GM21576 (cell line): ENCODE data around the gene PRUNE1.

Experiments used
- ATAC-seq: cut with Tn5 transposase; IDR thresholded peaks from one replicate; pipeline ENCODE4 v1.9.1; 2021; ENCODE audit warnings: mild to moderate bottlenecking, moderate library complexity; ENCODE audit not compliant: unreplicated experiment

Gene PRUNE1

DNA sequence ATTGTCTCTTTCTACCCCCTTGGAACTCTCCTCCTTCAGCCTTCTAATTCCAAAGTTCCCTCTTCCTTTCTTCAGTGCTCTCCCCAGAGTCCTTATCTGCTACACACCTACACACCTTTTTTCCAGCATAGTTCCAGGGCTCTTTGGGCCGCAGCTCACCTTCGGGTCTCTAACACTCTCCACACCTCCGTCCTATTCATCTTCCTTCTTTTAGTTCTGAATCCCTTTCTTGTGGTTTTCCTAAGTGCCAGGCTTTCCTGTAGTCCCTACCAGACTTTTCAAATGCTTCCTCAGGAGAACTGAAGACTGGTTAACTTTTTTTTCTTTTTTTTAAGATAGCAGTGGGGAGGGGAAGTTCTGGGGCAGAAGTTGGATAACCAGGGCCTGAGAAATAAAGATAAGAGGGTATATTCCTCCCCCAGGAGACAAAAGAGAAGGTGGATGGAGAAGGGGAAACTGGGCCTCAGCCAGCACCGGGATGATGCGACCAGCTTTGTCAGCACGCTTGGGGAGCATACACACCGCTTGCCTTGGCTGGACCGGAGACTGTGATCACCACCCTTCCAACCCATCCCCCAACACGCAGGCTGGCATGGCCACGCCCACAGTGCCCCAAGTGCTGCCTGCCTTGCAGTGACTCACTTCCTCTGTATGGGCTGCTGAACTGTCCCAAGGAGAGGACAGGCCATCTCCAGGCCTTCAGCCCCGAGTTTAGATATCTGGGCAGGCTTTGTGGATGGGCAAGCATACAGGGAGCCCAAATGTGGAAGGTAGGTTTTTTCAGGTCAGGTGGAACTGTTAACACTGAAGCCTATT, 31.2 kb upstream of the PRUNE1 start:
- ATAC-seq: no peak

DNA sequence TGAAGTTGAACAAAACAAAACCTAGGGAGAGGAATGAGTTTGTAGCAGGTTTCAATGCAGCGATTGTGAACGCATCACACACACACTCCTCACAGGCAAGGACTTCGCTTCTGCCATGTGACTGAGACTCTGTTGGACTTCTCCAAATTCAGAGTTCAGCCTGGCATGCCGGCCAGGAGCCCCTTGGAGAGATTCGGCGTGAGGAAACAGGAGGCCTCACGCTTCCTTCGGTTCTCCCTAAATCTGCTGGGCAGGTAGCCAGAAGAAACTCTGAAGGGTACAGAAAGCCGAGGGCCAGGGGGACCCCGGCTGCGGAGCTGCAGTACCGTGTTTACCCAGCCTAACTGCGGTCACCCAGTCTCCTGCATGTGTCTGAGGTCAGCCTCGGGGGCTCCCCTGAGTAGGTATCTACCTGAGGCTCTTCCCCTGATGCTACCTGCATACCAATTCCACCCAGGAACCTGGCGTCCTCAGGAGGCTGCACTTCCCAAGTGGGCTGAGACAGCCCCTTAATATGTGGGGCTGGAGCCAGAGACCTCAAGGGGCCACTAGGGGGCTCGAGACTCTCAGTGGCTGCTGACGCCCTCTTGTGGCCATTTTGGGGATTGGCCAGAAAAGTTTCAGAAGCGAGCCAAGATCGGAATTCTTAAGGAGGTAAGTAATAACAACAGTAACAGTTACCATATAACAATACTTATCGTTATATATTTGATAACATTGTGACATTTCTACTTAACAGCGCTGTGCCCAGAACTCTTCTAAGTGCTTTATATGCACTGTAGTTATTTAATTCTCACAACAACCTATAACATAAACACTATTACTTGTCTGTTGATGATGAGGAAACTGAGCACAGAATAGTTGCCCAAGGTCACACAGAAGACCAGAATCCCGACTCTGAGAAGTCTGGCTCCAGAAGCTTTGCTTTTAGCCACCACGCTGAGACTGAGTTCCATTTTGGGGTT, 28.9 kb upstream of the PRUNE1 start:
- ATAC-seq: peak; percentile 50

DNA sequence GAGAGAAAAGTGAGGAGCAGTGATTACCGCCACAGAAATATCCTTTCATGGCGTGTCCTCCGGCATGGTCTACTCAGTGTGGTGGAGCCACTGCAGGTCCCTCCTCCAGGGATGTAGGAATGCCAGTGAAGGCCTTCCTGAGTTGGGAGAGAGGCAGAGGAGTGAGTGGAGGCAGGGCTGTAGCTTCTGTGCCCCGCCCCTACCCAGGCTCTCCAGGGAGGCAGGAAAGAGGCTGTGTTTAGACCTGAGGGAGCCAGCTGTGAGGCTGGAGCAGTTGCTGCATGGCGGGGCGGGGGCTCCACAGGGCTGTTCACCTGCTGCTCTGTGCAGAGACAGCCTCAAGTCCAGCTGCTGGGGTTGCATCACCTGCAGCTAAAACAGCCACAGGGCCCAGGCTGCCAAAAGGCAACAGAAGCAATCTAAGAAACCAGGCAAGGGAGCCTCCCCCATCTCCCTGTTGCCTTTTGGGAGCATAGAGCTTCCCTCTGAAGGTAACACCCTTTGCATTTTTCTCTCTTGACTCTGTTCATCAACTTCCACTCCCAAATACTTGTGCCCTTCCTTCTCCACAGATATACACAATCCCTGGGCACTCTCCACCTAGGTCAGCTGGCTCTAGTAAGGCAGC, 27.0 kb upstream of the PRUNE1 start:
- no peak for ATAC-seq

DNA sequence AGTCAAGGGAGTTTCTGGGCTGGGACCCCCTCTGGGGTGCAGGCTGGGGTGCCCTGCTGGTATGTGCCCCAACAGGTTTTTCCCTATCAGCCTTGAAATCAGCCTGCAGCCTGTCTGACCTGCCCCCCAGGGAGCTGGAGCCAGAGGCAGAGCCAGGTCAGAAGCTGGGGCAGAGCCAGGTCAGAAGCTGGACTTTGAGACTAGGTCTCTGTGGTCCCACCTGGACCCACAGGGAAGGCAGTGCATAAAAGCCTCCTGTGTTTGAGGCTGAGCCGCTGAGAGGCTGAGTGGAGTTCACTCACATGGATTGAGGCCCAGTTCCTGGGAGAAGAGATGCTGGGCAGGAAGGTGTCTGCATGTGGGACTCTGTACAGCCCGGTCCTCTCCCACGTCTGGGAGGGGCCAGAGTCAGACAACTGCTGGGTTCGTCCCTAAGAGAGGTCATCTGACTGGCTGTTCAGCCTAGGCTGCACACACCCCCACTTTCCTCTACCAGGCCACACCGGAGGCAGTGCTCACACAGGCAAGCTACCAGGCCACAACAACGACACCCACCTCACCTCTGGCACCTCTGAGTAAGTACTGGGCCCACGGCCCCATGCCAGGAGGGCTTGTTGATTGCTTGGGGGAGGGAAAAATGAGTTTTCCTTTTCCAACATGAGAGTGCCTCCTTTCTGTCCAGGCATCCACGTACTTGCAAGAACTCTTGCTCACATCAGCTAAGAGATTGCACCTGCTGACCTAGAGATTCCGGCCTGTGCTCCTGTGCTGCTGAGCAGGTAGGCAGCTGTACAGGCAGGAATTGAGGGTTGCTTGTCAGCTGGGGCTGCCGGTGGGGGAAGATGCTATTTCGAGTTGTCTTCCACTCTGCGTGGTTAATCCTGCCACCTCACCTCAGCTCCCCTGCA, 26.2 kb upstream of the PRUNE1 start, which contains the start of gene ANXA9:
Gene ANXA9, plus strand, starts transcription at position 488 of the 908 bp plus-strand sequence. CDS start 814 bp downstream, outside the sequence.
- ATAC-seq: no peak

DNA sequence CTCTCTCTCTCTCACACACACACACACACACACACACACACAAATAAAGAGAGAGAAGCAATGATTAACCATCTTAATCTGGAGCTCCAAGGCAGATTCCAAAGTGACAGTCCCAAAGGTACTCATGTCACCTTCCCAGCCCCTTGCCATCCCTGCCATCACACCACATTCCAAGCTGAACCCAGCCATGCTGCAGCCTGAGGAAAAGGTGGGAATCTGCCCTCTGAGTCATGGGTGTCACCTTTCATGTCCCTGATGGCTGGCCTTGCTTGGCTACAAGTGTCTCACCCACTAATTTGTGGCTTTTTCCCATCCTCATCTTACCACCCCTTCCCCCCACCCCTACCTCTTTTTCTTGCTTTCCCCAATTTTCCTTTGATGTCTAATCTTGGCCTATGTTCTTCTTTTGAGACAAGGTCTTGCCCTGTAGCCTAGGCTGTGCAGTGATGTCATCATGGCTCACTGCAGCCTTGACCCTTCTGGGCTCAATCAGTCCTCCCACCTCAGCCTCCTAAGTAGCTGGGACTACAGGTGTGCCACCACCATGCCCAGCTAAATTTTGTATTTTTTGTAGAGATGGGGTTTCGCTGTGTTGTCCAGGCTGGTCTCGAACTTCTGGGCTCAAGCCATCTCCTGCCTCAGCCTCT, 22.9 kb upstream of the PRUNE1 start:
- ATAC-seq: no peak

DNA sequence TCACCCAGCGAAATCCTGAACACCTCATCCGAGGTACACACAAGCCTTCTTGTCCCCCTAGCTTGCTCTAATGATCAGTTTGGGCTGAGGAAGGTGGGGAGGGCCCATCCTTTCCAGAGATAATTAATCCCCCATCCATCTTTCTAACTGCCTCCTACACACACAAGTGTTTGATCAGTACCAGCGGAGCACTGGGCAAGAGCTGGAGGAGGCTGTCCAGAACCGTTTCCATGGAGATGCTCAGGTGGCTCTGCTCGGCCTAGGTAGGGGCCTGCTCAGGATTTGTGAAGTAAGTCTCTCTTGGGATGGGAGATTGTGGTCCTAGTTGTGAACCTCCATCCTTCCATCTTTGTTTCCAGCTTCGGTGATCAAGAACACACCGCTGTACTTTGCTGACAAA, 20.3 kb upstream of the PRUNE1 start:
- ATAC-seq: no peak

DNA sequence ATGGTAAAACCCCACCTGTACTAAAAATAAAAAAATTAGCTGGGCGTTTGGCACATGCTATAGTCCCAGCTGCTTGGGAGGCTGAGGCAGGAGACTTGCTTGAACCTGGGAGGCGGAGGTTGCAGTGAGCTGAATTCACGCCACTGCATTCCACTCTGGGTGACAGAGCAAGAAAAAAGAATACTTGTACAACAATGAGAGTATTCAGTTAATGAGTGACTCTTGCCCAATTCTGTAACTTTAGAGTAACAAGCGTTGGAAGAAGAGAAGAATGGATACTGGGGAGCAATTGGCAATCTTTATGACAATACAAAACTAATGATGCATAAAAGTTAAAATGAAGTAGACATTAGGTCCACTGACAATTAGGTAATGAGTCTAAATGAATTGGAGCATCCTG, 15.6 kb upstream of the PRUNE1 start:
- ATAC-seq: no peak

DNA sequence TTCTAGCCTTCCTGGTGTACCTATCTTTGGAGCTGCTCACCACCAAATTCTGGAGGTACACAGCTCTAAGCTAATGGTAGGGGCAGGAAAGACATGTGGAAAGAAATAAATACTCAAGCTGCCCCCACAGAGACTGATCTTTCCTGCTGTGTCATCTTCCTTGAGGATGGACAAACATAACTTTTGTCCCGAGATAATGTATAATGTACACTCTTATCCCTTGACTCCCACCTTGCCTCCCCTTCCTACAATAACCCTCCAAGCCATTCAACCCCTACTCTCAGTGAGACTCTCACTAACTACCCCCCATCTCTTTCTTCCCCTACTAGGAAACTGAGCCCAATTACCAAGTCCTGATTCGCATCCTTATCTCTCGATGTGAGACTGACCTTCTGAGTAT, 14.0 kb upstream of the PRUNE1 start:
- ATAC-seq: no peak

DNA sequence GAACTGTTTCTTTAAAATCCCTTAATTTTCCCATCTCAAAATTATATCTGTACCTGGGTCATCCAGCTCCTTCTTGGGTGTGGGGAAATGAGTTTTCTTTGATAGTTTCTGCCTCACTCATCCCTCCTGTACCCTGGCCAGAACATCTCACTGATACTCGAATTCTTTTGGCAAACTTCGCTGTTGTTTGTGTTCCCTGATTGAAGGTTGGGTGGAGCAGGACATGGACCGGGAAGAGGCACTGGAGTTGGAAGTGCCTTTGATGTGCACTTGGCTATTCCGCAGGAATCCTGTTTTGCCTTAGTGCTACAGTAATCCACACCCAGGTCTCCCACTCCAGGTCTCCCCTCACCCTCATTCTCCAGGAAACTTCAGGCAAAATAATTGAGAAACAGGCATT, 12.8 kb upstream of the PRUNE1 start:
- no peak for ATAC-seq

DNA sequence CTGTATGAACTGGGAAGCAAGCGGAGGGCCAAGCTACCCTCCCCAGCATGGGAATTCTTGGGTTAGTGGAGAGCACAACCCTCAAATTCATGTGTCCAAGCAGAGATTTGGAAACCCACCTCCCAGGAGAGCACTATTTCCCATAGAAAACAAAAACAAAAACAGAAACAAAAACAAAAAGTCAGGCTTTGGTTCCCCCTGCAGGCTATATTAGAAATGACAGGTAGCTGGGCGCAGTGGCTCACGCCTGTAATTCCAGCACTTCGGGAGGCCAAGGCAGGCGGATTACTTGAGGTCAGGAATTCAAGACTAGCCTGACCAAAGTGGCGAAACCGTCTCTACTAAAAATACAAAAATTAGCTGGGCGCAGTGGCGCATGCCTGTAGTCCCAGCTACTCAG, 12.4 kb upstream of the PRUNE1 start:
- no peak for ATAC-seq

DNA sequence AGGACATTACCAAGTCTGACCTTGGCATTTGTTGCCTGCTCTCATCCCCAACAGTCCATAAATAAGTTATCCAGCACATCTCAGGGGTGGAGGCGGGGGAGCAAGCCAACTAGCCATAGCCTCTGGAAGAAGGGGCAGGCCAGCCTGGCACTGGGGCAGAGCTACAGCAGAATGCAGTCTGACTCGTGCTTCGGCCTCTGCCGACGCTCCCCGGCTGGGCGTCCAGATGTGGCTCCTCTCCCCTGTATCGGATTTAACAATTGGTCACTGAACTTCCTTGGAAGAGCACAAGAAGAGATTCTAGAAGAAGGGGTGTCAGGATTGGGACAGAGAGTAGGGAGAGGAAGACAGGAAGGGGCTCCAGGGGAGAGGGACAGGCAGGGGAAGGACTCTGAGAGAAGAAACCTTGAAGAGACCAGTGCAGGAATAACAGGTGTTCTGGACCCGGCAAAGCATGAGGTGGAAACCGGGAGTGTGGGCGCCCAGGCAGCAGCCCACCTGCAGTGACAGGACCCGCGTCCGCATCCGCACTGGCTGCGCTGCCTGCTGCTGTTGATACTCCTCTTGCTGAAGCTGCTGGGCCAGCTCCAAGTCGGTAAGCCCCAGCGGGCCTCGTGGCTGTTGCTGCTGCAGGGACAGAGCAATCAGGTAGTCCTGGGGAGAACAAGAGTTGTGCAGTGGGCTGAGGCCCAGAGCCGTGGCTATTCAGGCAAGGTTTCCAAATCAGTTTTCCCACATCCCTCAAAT, 10.9 kb upstream of the PRUNE1 start:
- ATAC-seq: no peak

DNA sequence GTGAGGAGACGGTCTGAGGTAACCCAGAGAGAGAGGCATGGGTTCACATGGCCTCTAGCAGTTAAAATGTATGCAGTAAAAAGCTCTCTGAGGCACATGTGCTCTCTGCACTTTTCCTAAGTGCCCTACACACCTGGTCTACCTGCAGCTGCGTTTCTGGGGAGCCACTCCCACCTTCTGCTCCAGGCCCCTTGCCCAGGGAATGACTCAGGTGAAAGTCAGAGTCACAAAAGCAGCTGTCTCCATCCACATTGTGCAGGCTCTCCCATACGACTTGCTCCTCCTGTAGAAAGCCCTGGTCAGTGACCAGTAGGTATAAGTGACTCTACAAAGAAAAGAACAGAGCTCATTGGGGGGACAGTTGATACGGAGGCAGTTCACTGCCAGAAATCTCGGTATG, 10.3 kb upstream of the PRUNE1 start:
- ATAC-seq: no peak

DNA sequence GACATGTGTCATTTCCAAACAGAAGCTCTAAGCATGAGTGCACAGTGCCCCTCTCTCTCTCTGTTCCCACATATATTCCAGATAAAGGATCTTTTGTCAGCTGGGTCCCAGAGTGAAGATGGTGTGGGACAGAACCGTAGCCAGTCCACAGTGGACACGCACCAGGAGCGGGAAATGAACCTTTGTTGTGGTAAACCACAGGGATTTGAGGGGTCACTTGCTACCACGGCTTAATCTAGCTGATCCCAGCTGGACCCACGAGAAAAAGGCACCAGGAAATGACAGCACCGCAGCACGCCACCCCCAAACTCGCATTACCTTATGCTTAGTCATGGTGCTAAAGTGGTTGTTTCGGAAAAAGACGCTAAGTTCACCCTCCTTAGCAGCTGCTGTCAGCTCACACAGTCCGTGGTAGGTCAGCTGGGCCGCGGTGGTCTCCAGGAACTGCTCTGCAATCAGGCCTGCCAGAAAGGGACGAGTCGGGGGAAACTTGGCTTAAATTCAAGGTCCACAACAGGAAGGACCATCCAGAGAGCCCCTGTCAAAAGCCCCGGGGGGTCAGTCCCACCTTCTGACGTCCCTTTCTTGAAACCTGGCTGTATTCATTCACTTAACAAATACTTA, 9.1 kb upstream of the PRUNE1 start:
- ATAC-seq: no peak

DNA sequence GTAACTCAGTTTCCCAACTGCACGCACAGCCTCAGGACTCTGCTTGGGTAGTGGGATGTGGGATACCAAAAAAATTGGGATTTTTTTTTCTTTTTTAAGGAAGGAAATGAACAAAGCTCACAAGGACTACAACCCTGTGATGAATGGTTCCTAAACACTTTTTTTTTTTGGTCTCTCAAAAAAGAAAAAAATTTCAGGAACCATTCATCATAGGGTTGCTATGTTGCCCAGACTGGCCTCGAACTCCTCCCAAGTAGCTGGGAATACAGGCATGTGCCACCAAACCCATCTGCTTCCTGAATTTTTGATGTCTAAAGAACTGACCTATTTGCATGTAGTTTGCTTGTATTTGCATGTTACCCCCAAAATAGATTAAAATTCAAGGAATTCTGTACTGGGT, 8.3 kb upstream of the PRUNE1 start:
- ATAC-seq: no peak

DNA sequence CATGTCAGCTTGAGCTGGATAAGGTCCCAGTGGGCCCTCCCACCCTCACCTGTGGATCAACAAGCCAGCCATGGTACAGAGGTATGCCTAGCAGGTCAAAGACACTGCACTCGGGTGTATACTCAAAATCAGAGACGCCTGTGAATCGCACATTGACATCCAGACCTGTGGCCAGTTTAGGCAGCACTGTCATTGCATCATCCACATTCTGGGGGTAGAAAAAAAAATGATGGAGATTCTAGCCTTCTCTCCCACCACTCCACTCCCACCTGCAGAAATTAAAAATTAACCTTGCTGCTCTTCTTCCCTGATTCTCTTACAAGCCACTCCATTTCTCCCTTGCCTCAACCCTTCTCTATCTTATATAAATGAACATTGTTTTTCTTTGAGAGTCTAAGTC, 7.8 kb upstream of the PRUNE1 start:
- no peak for ATAC-seq

DNA sequence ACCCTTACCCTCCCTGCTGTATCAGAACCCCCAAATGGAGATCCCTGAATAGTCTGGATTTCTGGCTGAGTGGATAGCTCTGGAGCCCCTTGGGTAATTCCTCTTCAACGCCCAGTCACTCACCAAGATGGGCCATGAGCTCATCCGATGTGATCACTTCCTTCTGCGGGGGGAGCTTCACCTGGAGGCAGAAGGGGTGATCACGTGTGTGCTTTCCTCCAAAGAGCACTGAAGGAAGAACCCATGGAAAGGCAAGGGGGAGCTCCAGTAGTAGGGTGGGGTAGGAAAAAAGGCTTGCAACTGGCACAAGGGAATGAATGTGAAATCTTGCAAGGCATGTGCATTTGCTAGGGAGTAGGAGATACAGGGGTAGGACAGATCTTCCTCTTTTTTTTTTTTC, 6.6 kb upstream of the PRUNE1 start:
- ATAC-seq: no peak

DNA sequence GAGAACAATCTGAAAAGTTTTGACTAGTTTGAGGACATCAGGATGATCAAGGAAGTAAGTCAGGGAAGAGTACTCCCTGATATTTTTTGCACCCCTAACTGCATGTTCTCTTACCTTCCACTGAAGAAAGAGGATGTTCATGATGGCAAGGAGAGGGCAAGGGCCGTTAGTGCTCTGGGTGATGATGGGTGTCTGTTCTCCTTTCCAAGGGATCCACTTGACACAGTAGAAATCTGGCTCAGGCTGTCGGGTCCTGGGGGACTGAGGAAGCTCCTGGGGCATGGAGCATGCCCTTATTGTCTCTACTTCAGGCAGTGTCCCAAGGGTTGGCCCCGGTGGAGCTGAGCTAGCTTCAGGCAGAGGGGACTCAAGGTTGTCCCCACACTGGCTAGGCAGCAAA, 6.2 kb upstream of the PRUNE1 start:
- ATAC-seq: no peak

DNA sequence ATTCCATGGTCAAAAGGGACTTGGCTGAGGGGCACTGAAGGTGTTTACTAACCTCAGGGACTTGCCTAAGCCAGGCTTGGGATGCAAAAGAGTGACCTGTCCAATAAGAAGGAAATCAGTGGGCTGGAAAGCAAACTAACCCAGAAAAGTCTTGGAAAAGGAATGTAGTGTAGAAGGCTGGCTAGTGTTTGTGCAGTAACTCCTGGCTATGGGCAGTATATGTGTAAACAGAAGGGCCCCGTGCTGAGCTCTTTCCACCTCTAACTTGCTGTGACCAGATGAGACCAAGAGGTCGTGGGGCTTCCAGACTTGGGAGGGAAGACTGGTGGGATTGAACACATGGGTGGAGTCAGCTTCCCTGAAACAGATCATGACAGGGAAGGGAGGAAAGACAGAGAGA, 5.6 kb upstream of the PRUNE1 start:
- ATAC-seq: no peak

DNA sequence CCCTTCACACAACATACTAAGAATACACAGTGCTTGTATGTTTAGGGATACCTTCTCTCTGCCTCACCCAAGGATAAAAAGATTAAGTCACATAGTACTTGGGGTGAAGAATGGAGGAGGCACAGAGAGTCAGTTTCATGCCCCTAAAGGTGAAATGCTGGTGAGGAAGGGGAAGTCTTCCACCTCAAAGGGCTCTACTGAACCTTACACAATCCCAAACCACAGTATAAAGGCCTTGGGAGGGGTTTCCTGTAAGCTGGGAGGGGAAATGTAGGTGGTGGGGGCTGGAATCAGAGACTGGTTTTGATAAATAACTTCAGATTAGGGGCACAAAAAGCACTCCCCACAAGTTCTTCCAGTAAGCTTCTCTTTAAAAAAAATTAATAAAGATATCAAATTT, 5.1 kb upstream of the PRUNE1 start:
- no peak for ATAC-seq
